KMS-11 (cell line): ENCODE data around the gene ZNF81.

Experiments used
- H2AFZ ChIP-seq: fragments of 200-600 bp; sonication (generic); 2 replicates; pipeline ENCODE4 v1.6.1; 2016; ENCODE audit warnings: antibody characterized with exemption, mixed run types, low read depth
- H3K27ac ChIP-seq: fragments of 200-600 bp; sonication (generic); 2 replicates; pipeline ENCODE4 v1.6.1; 2016; ENCODE audit warnings: mild to moderate bottlenecking, mixed run types
- H3K27me3 ChIP-seq: fragments of 200-600 bp; sonication (generic); 2 replicates; pipeline ENCODE4 v1.6.1; 2017; ENCODE audit warnings: mild to moderate bottlenecking, low read depth, mixed run types, moderate library complexity; ENCODE audit not compliant: insufficient read depth
- H3K36me3 ChIP-seq: fragments of 200-600 bp; sonication (generic); 2 replicates; pipeline ENCODE4 v1.6.1; 2017; ENCODE audit warnings: mild to moderate bottlenecking, mixed run types; ENCODE audit not compliant: insufficient read depth
- H3K4me1 ChIP-seq: fragments of 200-600 bp; sonication (generic); 2 replicates; pipeline ENCODE4 v1.6.1; 2016; ENCODE audit warnings: mild to moderate bottlenecking, low read depth, mixed run types; ENCODE audit not compliant: poor library complexity, severe bottlenecking
- H3K4me2 ChIP-seq: fragments of 200-600 bp; sonication (generic); 2 replicates; pipeline ENCODE4 v1.7.0; 2016; ENCODE audit warnings: mild to moderate bottlenecking, mixed run types
- H3K4me3 ChIP-seq: fragments of 200-600 bp; sonication (generic); IDR thresholded peaks from 2 replicates; pipeline ENCODE4 v1.6.1; 2017; ENCODE audit warnings: low read depth, low read length, mixed read lengths; ENCODE audit not compliant: insufficient read depth
- H3K79me2 ChIP-seq: fragments of 200-600 bp; sonication (generic); 2 replicates; pipeline ENCODE4 v1.6.1; 2016; ENCODE audit warnings: low read depth, mixed run types; ENCODE audit not compliant: insufficient read depth
- H3K9ac ChIP-seq: fragments of 200-600 bp; sonication (generic); 2 replicates; pipeline ENCODE4 v1.6.1; 2016; ENCODE audit warnings: mild to moderate bottlenecking, mixed run types
- H4K20me1 ChIP-seq: fragments of 200-600 bp; sonication (generic); 2 replicates; pipeline ENCODE4 v1.6.1; 2016; ENCODE audit warnings: mild to moderate bottlenecking, mixed run types; ENCODE audit not compliant: insufficient read depth
- TF ChIP-seq, protein P1 (sequence below): fragments of 200-600 bp; sonication (generic); conservative IDR thresholded peaks from 2 replicates; pipeline ENCODE4 v1.6.1; 2017; ENCODE audit warnings: low read depth, mild to moderate bottlenecking, antibody characterized with exemption, low read length, moderate library complexity, mixed read lengths

ZNF81 gene

DNA sequence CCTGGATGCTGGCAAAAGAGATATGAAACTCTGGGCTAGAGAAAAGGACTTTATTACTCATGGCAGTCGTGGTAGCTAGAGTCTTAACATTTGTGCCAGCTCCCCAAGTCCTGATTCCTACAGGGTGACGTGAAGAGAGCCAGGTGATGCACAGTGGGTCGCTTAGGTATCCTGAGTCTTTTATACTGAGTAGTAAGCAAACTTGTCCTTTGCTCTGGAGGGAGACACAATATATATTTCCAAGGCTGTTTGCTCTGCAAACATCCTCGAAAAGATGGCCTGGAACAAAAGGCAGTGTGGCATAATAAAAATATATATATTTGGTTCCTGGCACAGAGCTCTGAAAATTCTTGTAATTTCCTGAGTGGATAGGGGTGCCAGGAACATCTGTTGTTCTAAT, 23.0 kb downstream of the ZNF81 start:
- Histone ChIP-seq H3K4me3 (no peak overlapping the region), H4K20me1 (no peaks in the 10 kb centered on the region), H3K4me2 (no peak overlapping the region), H2AFZ (no peak overlapping the region), H3K9ac (no peak overlapping the region), H3K27me3 (no peaks in the 10 kb centered on the region), H3K4me1 (no peaks in the 10 kb centered on the region), H3K27ac (no peak overlapping the region), H3K79me2 (no peaks in the 10 kb centered on the region), H3K36me3 (no peaks in the 10 kb centered on the region)
- TF ChIP-seq, protein P1, sequence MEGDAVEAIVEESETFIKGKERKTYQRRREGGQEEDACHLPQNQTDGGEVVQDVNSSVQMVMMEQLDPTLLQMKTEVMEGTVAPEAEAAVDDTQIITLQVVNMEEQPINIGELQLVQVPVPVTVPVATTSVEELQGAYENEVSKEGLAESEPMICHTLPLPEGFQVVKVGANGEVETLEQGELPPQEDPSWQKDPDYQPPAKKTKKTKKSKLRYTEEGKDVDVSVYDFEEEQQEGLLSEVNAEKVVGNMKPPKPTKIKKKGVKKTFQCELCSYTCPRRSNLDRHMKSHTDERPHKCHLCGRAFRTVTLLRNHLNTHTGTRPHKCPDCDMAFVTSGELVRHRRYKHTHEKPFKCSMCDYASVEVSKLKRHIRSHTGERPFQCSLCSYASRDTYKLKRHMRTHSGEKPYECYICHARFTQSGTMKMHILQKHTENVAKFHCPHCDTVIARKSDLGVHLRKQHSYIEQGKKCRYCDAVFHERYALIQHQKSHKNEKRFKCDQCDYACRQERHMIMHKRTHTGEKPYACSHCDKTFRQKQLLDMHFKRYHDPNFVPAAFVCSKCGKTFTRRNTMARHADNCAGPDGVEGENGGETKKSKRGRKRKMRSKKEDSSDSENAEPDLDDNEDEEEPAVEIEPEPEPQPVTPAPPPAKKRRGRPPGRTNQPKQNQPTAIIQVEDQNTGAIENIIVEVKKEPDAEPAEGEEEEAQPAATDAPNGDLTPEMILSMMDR: no peak

DNA sequence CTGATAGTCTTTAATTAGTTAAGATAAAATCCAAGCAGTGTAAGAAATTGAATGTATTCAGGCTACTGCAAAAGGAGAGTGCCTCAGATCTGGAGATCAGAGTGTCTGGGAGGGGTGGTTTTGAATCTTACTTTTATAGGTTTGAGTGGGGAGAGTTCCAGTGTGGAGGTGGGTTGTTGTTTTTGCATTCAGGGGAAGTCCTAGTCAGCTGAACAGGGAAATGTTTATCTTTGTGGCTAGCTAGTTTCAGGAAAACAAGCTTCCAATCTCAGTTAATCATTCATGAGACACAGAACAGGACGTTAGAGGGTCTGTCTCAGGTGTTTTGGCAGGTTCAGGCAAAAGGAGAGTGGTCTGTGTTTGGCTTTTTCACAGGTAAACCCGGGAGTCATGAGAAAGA, 26.0 kb downstream of the ZNF81 start:
- H3K9ac ChIP-seq: no peak overlapping the region
- H4K20me1 ChIP-seq: no peaks in the 10 kb centered on the region
- H3K4me1 ChIP-seq: no peaks in the 10 kb centered on the region
- no peaks in the 10 kb centered on the region for H3K79me2 ChIP-seq
- H3K27me3 ChIP-seq: no peaks in the 10 kb centered on the region
- H3K4me2 ChIP-seq: no peak overlapping the region
- H3K4me3 ChIP-seq: no peak overlapping the region
- no peak overlapping the region for H2AFZ ChIP-seq
- H3K36me3 ChIP-seq: no peaks in the 10 kb centered on the region
- TF ChIP-seq, protein P1: no peak
- H3K27ac ChIP-seq: no peak overlapping the region

DNA sequence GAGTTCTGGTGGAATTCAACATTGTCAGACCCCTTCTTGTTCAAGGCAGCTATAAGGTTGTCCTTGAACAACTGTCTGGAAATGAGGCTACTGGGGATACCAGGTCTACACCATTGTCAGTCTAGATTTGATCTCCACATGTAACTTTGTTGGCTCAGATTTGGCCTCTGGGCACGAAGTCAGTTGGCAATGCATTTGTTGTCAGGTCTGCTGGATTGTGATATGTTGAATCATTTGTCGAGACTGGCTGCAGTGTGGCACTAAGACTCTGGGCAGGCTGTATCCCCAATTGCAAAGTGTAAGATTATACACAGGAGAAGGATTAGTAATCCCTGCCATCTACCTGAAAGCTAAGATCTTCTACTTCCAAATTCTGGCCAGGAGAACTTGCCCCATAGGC, 26.5 kb downstream of the ZNF81 start:
- H3K27me3 ChIP-seq: no peaks in the 10 kb centered on the region
- H3K79me2 ChIP-seq: no peaks in the 10 kb centered on the region
- no peaks in the 10 kb centered on the region for H3K36me3 ChIP-seq
- no peak overlapping the region for H3K27ac ChIP-seq
- no peak overlapping the region for H2AFZ ChIP-seq
- TF ChIP-seq, protein P1: no peak
- H4K20me1 ChIP-seq: no peaks in the 10 kb centered on the region
- H3K4me3 ChIP-seq: no peak overlapping the region
- no peaks in the 10 kb centered on the region for H3K4me1 ChIP-seq
- no peak overlapping the region for H3K4me2 ChIP-seq
- no peak overlapping the region for H3K9ac ChIP-seq

DNA sequence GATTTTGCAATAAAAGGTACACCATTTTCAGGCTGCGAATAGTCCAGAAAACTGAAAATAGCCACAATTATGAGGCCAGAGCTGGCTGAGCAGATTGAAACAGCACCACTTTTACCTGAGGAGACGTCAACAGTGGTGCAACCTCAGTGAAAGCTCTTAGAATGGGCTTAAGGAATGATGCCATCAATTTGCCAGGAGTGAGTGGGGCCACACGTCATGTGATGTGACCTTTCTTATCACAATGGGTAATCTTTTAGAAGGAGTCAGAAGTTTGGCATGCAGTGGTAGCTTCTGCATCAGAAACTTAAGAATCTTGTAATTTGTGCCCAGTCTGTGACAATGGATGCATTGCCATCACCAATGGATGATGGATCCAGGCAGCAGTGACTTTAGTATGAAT, 27.6 kb downstream of the ZNF81 start:
- TF ChIP-seq, protein P1: no peak
- Histone ChIP-seq H3K4me3 (no peak overlapping the region), H3K27me3 (no peaks in the 10 kb centered on the region), H4K20me1 (no peaks in the 10 kb centered on the region), H3K79me2 (no peaks in the 10 kb centered on the region), H3K9ac (no peak overlapping the region), H3K36me3 (no peaks in the 10 kb centered on the region), H3K27ac (no peak overlapping the region), H3K4me1 (no peaks in the 10 kb centered on the region), H2AFZ (no peak overlapping the region), H3K4me2 (no peak overlapping the region)

DNA sequence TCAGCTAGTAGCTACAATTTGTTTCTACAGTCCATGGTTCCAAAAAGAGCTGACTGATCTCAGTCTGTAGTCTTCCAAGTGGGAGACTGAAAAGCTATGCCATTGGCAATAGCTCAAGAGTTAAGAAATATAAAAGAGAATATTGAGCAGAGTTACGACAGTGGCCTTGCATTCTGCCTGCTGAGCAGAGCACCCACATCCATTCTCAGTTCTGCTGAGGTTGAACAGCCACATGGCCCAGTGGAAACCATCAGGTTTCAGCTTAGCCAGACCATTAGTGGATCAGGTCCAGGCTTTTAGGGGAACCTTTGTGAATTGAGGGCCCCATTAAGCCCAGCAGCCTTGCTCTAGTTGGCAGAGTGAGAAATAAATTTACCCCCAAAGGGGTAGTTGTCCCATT, 28.1 kb downstream of the ZNF81 start:
- Histone ChIP-seq H3K9ac (no peak overlapping the region), H3K4me2 (no peak overlapping the region), H2AFZ (no peak overlapping the region), H3K4me1 (no peaks in the 10 kb centered on the region), H3K4me3 (no peak overlapping the region), H3K27ac (no peak overlapping the region), H3K79me2 (no peaks in the 10 kb centered on the region), H3K27me3 (no peaks in the 10 kb centered on the region), H3K36me3 (no peaks in the 10 kb centered on the region), H4K20me1 (no peaks in the 10 kb centered on the region)
- TF ChIP-seq, protein P1: no peak
